ENCODE measurements around the gene RBMS1.

DNA sequence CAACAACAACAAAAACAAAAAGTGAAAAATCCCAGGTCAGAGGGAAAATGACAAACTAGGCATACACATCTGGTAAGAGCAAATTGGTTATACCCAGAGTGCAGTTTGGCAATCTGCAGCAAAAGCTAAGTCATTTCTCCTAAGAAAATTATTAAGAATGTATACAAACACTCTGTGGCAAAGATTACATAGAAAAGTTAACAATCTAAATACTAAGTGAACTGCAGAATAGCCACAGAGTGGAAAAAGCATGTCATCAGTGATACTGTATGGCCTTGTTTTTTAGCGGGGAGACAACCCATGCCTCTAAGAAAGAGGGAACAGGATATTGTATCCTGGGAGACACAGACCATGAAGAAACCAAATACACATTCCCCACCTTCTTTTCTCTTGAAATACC lies 157.5 kb downstream of the RBMS1 start:
- no peak for TF ChIP-seq CTCF (IDR thresholded peaks at IDR 0.05)
- no peak for TF ChIP-seq POLR2A (IDR thresholded peaks at IDR 0.05)
- no peak for TF ChIP-seq EP300 (IDR thresholded peaks at IDR 0.05)

Data from gastroesophageal sphincter (tissue), 3 donors.